ENCODE measurements around the gene PHF11.
A peak's percentile ranks its signal among the peaks of the same experiment; 100 is the strongest.

Gene PHF11

DNA sequence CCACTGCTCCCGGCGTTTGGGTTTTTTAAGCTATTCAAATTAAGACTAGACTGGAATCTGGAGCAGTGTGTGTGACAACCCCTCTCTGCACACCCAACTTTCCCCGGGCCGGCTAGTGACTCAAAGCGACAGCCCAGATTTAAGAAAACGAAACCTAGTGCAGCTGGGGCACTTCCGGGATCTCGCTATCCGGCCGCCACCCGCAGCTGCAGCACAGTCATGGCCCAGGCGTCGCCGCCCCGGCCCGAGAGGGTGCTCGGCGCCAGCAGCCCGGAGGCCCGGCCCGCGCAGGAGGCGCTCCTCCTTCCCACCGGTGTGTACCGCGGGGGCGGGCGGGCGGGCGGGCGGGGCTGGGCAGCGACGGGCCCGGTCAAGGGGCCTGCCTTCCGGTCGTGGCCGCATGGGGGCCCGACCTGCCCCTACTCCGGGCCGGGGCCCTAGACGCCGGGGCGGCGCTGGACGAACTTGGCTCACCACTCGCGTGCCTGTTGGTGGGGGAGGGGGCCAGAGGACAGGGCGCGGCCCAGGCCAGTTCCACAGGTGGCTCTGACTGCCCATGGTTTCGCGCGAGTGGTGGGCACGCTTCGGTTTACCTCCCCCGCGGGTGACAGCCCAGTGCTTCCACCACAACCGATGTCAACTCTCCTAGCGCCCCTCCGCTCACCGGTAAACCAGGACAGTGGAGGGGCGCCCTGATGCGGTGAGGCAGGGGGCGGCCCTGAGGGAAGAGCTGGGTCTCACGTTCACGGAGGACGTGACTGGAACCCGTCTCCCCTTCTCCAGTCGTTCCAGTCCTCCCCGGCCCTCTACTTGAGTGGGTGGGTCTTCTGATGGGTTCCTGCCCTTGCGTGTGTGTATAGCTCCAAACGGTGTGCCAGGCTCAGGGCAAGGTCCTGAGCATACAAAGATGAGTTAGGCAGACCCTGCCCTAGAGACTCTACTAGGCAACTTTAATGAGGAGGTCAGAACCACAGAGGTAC lies at the start of gene PHF11:
TSS of gene PHF11 (plus strand) at position 171 of the 980 bp plus-strand sequence. CDS start at position 220, 49 bp downstream.
- no peak for TF ChIP-seq CTCF (conservative IDR thresholded peaks at IDR 0.05; ENCODE audit: low read length)
- peak; percentile 78 for DNase-seq (ENCODE audit: low read depth)
- H3K4me3 ChIP-seq (ENCODE audit: low read length) = peak within 1 kb of the TSS; percentile 68

DNA sequence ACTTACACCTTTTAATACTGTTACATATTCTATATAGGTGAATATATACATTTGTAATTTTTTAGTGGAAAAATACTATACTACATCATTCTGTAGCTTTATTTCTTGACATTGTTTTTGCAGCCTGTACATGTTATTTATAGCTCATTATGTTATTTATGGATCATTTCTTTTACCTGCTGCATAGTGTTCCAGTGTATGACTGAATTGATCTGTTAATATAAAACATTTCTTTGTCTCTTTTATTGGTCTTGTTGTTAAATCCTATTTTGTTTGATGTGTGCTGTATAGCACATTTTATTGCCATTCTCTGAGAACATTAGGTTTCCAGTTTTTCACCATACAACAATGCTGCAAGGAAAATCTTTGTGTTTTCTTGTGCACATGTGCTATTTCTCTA lies 49.3 kb upstream of the PHF11 start:
- TF ChIP-seq CTCF (conservative IDR thresholded peaks at IDR 0.05; ENCODE audit: low read length) = no peak
- no peak for DNase-seq (ENCODE audit: low read depth)
- H3K4me3 ChIP-seq (ENCODE audit: low read length) = no peak overlapping the region

DNA sequence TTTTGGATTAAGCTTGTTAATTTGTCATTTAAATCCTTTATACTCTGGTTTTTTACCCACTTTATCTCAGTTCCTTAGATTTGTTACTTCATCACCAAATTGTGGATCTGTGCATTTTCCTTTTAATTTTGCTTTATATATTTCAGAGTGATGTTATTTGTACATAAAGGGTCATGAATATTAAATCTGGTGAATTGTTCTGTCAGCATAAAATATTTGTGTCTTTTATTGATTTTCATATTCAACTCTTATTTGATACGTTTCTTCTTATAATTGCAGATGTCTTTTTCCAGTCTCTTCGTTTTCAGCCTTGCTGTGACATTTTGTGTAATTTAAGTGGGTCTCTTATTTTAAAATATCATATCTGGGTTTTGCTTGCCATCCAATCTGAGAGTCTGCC lies 47.0 kb upstream of the PHF11 start:
- no peak for DNase-seq (ENCODE audit: low read depth)
- no peak overlapping the region for H3K4me3 ChIP-seq (ENCODE audit: low read length)

DNA sequence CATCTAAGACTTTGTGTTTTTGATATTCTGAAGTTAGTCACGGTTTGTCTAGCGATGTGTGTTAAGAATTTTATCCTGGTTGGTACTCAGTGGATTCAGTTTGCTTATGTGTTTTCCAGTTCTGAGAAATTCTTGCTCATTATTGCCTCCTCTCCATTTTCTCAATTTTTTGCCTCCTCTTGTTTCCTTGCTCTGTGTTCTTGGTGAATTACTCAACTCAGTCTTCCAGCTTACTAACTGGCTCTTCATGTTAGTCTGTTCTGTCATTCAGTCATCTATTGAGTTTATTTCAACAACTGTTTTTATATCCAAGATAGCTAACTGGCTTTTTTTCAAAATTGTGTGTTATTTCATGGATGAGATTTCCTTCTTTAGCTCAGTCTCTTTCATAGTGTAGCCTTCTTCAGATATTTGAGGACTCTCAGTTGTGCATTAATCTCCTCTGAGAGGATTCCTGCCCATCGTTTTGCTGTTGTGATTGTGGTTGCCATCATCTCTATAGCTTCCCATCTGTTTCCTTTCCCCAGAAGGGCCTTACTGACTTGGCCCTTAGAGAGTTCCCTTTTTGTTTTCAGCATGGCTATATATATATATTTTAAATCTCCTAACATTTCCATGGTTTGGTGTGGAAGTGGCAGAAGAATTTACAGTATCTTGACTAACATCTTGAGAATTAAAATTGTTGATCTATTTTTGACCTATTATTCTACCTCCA lies 45.5 kb upstream of the PHF11 start:
- no peak for DNase-seq (ENCODE audit: low read depth)
- H3K4me3 ChIP-seq (ENCODE audit: low read length) = no peak overlapping the region
- no peak for TF ChIP-seq CTCF (conservative IDR thresholded peaks at IDR 0.05; ENCODE audit: low read length)

More for the DNA sequence above, 47.0 kb upstream of the PHF11 start:
- TF ChIP-seq CTCF (conservative IDR thresholded peaks at IDR 0.05; ENCODE audit: low read length) = no peak

DNA sequence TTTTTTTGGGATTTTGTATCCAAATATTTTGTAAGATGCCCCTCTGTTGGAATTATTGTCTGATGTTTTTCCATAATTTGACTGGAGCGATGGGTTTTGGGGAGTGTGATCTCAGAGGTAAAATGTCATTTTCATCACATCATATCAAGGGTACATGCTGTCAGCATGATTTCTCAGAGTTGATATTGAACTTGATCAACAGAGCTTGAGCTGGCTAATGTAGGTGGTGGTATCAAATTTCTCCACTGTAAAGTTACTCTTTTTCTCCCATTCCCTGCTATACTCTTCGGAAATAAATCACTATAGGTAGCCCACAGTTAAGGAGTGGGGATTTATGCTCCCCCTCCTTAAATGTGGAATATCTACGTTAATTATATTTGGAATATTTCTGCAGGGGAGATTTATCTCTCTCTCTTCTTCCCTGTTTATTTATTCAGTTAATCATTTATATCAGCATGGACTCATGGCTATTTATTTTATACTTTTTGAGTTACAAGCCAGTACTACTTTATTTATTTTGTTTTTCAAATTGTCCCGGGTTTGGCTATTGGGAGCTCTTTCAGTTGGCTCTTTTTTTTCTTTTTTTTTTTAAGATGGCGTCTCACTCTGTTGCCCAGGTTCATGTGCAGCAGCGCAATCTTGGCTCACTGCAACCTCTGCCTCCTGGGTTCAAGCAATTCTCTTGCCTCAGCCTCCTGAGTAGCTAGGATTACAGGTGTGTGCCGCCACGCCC lies 42.9 kb upstream of the PHF11 start:
- H3K4me3 ChIP-seq (ENCODE audit: low read length) = no peak overlapping the region
- no peak for DNase-seq (ENCODE audit: low read depth)
- TF ChIP-seq CTCF (conservative IDR thresholded peaks at IDR 0.05; ENCODE audit: low read length) = no peak

- no peak for TF ChIP-seq CTCF (conservative IDR thresholded peaks at IDR 0.05; ENCODE audit: low read length)
- DNase-seq (ENCODE audit: low read depth) = no peak
These were observed 42.3 kb upstream of the PHF11 start for GRCh38 chr13:49453465-49453864.

More at GRCh38 chr13:49453465-49453864, 42.3 kb upstream of the PHF11 start:
- no peak overlapping the region for H3K4me3 ChIP-seq (ENCODE audit: low read length)

Data from AG10803 (cell line).